Measurements from ENCODE around the gene SPTLC1.
"Not testable (repeated sequence)": the region's sequence is repeated elsewhere in the genome, so short reads cannot be mapped to it uniquely, and the experiment has no call there.

SPTLC1 gene

GRCh38 chr9:92140754-92141143, 25.5 kb upstream of the SPTLC1 start:
- no peak for DNase-seq (ENCODE audit: low read depth in 1 of 2, low spot score in 1 of 2)
- Histone ChIP-seq H3K4me3 (replicated peaks; ENCODE audit: insufficient read depth, low read length) (no peak overlapping the region), H3K27me3 (ENCODE audit: insufficient read depth, poor library complexity, severe bottlenecking) (peaks cover 14% of the 10 kb centered on the region), H3K27ac (replicated peaks) (no peak overlapping the region)
- TF ChIP-seq POLR2AphosphoS5 (IDR thresholded peaks at IDR 0.05; ENCODE audit: low read depth): no peak
- no peak for TF ChIP-seq SPI1 (IDR thresholded peaks at IDR 0.05; ENCODE audit: borderline replicate concordance, low read depth)
- no peak for TF ChIP-seq GABPA (IDR thresholded peaks at IDR 0.05; ENCODE audit: low read depth)
- TF ChIP-seq REST (IDR thresholded peaks at IDR 0.05; ENCODE audit: insufficient replicate concordance, low read depth): no peak
- no peak for TF ChIP-seq CTCF (IDR thresholded peaks at IDR 0.05; ENCODE audit: insufficient read depth, low read length)

- no peak overlapping the region for H3K27ac ChIP-seq (replicated peaks)
- peak; percentile 79 for TF ChIP-seq CTCF (IDR thresholded peaks at IDR 0.05; ENCODE audit: insufficient read depth, low read length)
- TF ChIP-seq POLR2AphosphoS5 (IDR thresholded peaks at IDR 0.05; ENCODE audit: low read depth): no peak
- DNase-seq (ENCODE audit: low read depth in 1 of 2, low spot score in 1 of 2): peak; percentile 46 to 72
- H3K27me3 ChIP-seq (ENCODE audit: insufficient read depth, poor library complexity, severe bottlenecking): peaks cover 14% of the 10 kb centered on the region
- H3K4me3 ChIP-seq (replicated peaks; ENCODE audit: insufficient read depth, low read length): no peak overlapping the region
Observed at GRCh38 chr9:92140074-92140753, 25.0 kb upstream of the SPTLC1 start.

- not testable (repeated sequence) for H3K27ac ChIP-seq (replicated peaks); H3K4me3 ChIP-seq (replicated peaks; ENCODE audit: insufficient read depth, low read length); DNase-seq (ENCODE audit: low read depth in 1 of 2, low spot score in 1 of 2)
- peaks cover 14% of the 10 kb centered on the region for H3K27me3 ChIP-seq (ENCODE audit: insufficient read depth, poor library complexity, severe bottlenecking)
Observed at GRCh38 chr9:92138960-92139540, 23.8 kb upstream of the SPTLC1 start.

- DNase-seq (ENCODE audit: low read depth in 1 of 2, low spot score in 1 of 2): peak in 1 of 2 experiments; percentile 63
- no peak for TF ChIP-seq POLR2AphosphoS5 (IDR thresholded peaks at IDR 0.05; ENCODE audit: low read depth)
- TF ChIP-seq GABPA (IDR thresholded peaks at IDR 0.05; ENCODE audit: low read depth): no peak
- TF ChIP-seq REST (IDR thresholded peaks at IDR 0.05; ENCODE audit: insufficient replicate concordance, low read depth): no peak
- peak; percentile 62 for TF ChIP-seq CTCF (IDR thresholded peaks at IDR 0.05; ENCODE audit: insufficient read depth, low read length)
- no peak for TF ChIP-seq SPI1 (IDR thresholded peaks at IDR 0.05; ENCODE audit: borderline replicate concordance, low read depth)
- Histone ChIP-seq H3K4me3 (replicated peaks; ENCODE audit: insufficient read depth, low read length) (no peak overlapping the region), H3K27ac (replicated peaks) (no peak overlapping the region), H3K27me3 (ENCODE audit: insufficient read depth, poor library complexity, severe bottlenecking) (peaks cover 14% of the 10 kb centered on the region)
Observed at GRCh38 chr9:92138157-92138959, 23.1 kb upstream of the SPTLC1 start.

Data from HL-60 (cell line).